Fibroblast of lung (primary cell): ENCODE data around the gene ULBP2. TPM values are rescaled to one million over a fixed set of nuclear protein-coding genes. Genes with fewer than 3 reads are reported as not detected.

Experiments
- DNase-seq, 2 donors: peaks; one replicate each; pipeline versions ENCODE4 v3.0.0 to v3.0.0-alpha.2; 2010; ENCODE audit warnings: low read depth in 2 of 2
- H2AFZ ChIP-seq: 2 replicates; pipeline ENCODE4 v1.5.1; 2012; ENCODE audit warnings: low read length, control low read depth, inconsistent platforms
- H3K27ac ChIP-seq: 2 replicates; pipeline ENCODE4 v1.5.1; 2011; ENCODE audit warnings: low read length, control low read depth; ENCODE audit not compliant: insufficient read depth
- H3K27me3 ChIP-seq: 2 replicates; pipeline ENCODE4 v1.5.1; 2011; ENCODE audit warnings: mild to moderate bottlenecking, low read length; ENCODE audit not compliant: control insufficient read depth, insufficient read depth
- H3K36me3 ChIP-seq: 2 replicates; pipeline ENCODE4 v1.5.1; 2011; ENCODE audit warnings: low read length; ENCODE audit not compliant: control insufficient read depth, insufficient read depth
- H3K4me1 ChIP-seq: 2 replicates; pipeline ENCODE4 v1.5.1; 2011; ENCODE audit warnings: low read length; ENCODE audit not compliant: control insufficient read depth, insufficient read depth; ENCODE audit errors: extremely low read depth
- H3K4me2 ChIP-seq: 2 replicates; pipeline ENCODE4 v1.5.1; 2011; ENCODE audit warnings: low read length, control low read depth; ENCODE audit not compliant: insufficient read depth; ENCODE audit errors: extremely low read depth
- H3K4me3 ChIP-seq, 4 experiments: fragments of 200-600 bp in 1 of 4; sonication (generic) in 1 of 4; replicated peaks in 1 of 4; 2 replicates each; pipeline ENCODE4 v1.5.1; 2011 to 2016; ENCODE audit warnings: low read length in 4 of 4, low read depth in 3 of 4, mild to moderate bottlenecking in 3 of 4, control low read depth in 2 of 4, inconsistent platforms in 1 of 4, mixed read lengths in 1 of 4; ENCODE audit not compliant: insufficient read depth in 1 of 4; ENCODE audit errors: control extremely low read depth in 1 of 4
- H3K79me2 ChIP-seq: 2 replicates; pipeline ENCODE4 v1.5.1; 2012; ENCODE audit warnings: mild to moderate bottlenecking, low read length, inconsistent platforms; ENCODE audit not compliant: control insufficient read depth, insufficient read depth
- H3K9ac ChIP-seq: 2 replicates; pipeline ENCODE4 v1.5.1; 2011; ENCODE audit warnings: mild to moderate bottlenecking, low read length, control low read depth; ENCODE audit not compliant: insufficient read depth
- H3K9me3 ChIP-seq: 2 replicates; pipeline ENCODE4 v1.5.1; 2012; ENCODE audit warnings: low read depth, low read length; ENCODE audit not compliant: control insufficient read depth, insufficient read depth
- H4K20me1 ChIP-seq: 2 replicates; pipeline ENCODE4 v1.5.1; 2011; ENCODE audit warnings: low read length; ENCODE audit not compliant: control insufficient read depth, insufficient read depth; ENCODE audit errors: extremely low read depth
- EZH2 ChIP-seq: IDR thresholded peaks from 2 replicates; pipeline ENCODE4 v1.5.1; 2012; ENCODE audit warnings: low read length, control low read depth, mild to moderate bottlenecking; ENCODE audit errors: missing control alignments
- polyA plus RNA-seq, 2 donors: library from polyadenylated mRNA; depleted of rRNA in 1 of 2; stranded (reverse) in 1 of 2; unstranded in 1 of 2; fragments of >200 nt; gene quantifications; 2 replicates each; pipeline ENCODE4 v1.2.1, GENCODE V29; 2011 to 2012; ENCODE audit warnings: missing spikeins in 1 of 2
- total RNA-seq: library from RNA; depleted of rRNA; stranded (reverse); fragments of >200 nt; gene quantifications from 2 replicates; pipeline ENCODE4 v1.2.1, GENCODE V29; 2014
- TF ChIP-seq, protein P1 (sequence below), 2 donors: IDR thresholded peaks in 1 of 2; conservative IDR thresholded peaks in 1 of 2; 1 replicate in 1 of 2; 2 replicates in 1 of 2; pipeline ENCODE4 v1.5.1; 2011 to 2012; ENCODE audit warnings: low read length in 2 of 2, control low read depth in 1 of 2, inconsistent platforms in 1 of 2, low read depth in 1 of 2, mild to moderate bottlenecking in 1 of 2

Gene ULBP2
- total and polyA plus RNA-seq, 2 donors (not counting 1 experiment from before 2014, with no cell fraction given) = 1.8 to 6.9 TPM

- no peaks in the 10 kb centered on the region for H3K9me3 ChIP-seq
- H3K79me2 ChIP-seq = no peaks in the 10 kb centered on the region
- TF ChIP-seq, protein P1, sequence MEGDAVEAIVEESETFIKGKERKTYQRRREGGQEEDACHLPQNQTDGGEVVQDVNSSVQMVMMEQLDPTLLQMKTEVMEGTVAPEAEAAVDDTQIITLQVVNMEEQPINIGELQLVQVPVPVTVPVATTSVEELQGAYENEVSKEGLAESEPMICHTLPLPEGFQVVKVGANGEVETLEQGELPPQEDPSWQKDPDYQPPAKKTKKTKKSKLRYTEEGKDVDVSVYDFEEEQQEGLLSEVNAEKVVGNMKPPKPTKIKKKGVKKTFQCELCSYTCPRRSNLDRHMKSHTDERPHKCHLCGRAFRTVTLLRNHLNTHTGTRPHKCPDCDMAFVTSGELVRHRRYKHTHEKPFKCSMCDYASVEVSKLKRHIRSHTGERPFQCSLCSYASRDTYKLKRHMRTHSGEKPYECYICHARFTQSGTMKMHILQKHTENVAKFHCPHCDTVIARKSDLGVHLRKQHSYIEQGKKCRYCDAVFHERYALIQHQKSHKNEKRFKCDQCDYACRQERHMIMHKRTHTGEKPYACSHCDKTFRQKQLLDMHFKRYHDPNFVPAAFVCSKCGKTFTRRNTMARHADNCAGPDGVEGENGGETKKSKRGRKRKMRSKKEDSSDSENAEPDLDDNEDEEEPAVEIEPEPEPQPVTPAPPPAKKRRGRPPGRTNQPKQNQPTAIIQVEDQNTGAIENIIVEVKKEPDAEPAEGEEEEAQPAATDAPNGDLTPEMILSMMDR (conservative IDR thresholded peaks at IDR 0.05 in 1 of 2, IDR thresholded peaks at IDR 0.05 in 1 of 2; ENCODE audit: low read depth in 1 of 2, low read length in 2 of 2) = no peak
- no peak for TF ChIP-seq EZH2
- no peaks in the 10 kb centered on the region for H3K27me3 ChIP-seq
- no peak overlapping the region for H3K27ac ChIP-seq
- H3K36me3 ChIP-seq = no peaks in the 10 kb centered on the region
- H3K4me3 ChIP-seq = no peak overlapping the region
- no peak overlapping the region for H3K4me2 ChIP-seq
- no peak overlapping the region for H3K9ac ChIP-seq
- H3K4me1 ChIP-seq = no peaks in the 10 kb centered on the region
- no peaks in the 10 kb centered on the region for H4K20me1 ChIP-seq
- no peak for DNase-seq
- H2AFZ ChIP-seq = no peak overlapping the region
Observed at GRCh38 chr6:149913085-149913484, 28.7 kb upstream of the ULBP2 start.

GRCh38 chr6:149913540-149914240 lies 28.1 kb upstream of the ULBP2 start:
- H3K36me3 ChIP-seq = no peaks in the 10 kb centered on the region
- no peak overlapping the region for H3K4me3 ChIP-seq
- H3K27me3 ChIP-seq = no peaks in the 10 kb centered on the region
- no peak overlapping the region for H3K9ac ChIP-seq
- TF ChIP-seq EZH2 = no peak
- TF ChIP-seq, protein P1 (conservative IDR thresholded peaks at IDR 0.05 in 1 of 2, IDR thresholded peaks at IDR 0.05 in 1 of 2; ENCODE audit: low read depth in 1 of 2, low read length in 2 of 2) = no peak
- no peak overlapping the region for H3K27ac ChIP-seq
- H3K4me1 ChIP-seq = no peaks in the 10 kb centered on the region
- H3K9me3 ChIP-seq = no peaks in the 10 kb centered on the region
- no peak overlapping the region for H2AFZ ChIP-seq
- DNase-seq = no peak
- H4K20me1 ChIP-seq = no peaks in the 10 kb centered on the region
- H3K4me2 ChIP-seq = no peak overlapping the region
- no peaks in the 10 kb centered on the region for H3K79me2 ChIP-seq

- Histone ChIP-seq H3K9ac (no peak overlapping the region), H3K4me3 (no peak overlapping the region), H3K9me3 (no peaks in the 10 kb centered on the region), H3K27me3 (no peaks in the 10 kb centered on the region), H3K4me1 (no peaks in the 10 kb centered on the region), H3K36me3 (no peaks in the 10 kb centered on the region), H3K4me2 (no peak overlapping the region), H3K27ac (no peak overlapping the region), H4K20me1 (no peaks in the 10 kb centered on the region), H3K79me2 (no peaks in the 10 kb centered on the region), H2AFZ (no peak overlapping the region)
- no peak for TF ChIP-seq EZH2
- TF ChIP-seq, protein P1 (conservative IDR thresholded peaks at IDR 0.05 in 1 of 2, IDR thresholded peaks at IDR 0.05 in 1 of 2; ENCODE audit: low read depth in 1 of 2, low read length in 2 of 2) = no peak
- DNase-seq = no peak
Observed at GRCh38 chr6:149915970-149916865, 25.6 kb upstream of the ULBP2 start.
